ENCODE data around the gene RPS6KA2. TPM values are rescaled to one million over a fixed set of nuclear protein-coding genes. Genes with fewer than 3 reads are reported as not detected.

RPS6KA2 gene
- total RNA-seq, 1 donor from 2014 or later = 33.7 TPM

DNA sequence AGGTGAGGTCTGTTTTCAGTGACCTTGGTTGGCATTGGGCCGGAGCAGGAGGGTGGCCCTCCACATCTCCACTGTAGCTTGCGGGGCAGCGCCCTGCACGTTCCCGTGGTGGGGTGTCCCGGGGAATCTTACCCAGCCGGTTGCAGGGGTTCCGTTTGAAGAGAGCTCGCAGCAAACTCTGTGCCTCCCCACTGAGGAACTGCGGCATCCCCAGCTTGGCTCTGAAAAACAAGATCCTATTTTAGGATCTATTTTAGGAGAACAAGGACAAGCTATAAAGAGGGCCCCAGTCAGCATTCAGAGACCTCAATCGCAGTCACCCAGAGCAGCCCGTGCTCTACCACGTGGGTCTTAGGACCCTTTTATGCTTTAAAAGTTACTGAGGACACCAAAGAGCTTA is 138.3 kb downstream of the RPS6KA2 start:
- DNase-seq (ENCODE audit: low read depth, low spot score) = no peak
- peaks cover 57% of the 10 kb centered on the region for H3K4me1 Mint-ChIP-seq
- H3K4me3 Mint-ChIP-seq = no peak overlapping the region
- no peak for TF ChIP-seq CTCF (conservative IDR thresholded peaks at IDR 0.05)
- H3K9me3 Mint-ChIP-seq = no peaks in the 10 kb centered on the region
- H3K27ac Mint-ChIP-seq (ENCODE audit: unreplicated experiment) = no peak overlapping the region
- H3K27me3 Mint-ChIP-seq (ENCODE audit: low read depth) = peaks cover 3% of the 10 kb centered on the region
- H3K36me3 Mint-ChIP-seq (ENCODE audit: low read depth) = peaks cover 21% of the 10 kb centered on the region

GRCh38 chr6:166488076-166488685 is 138.9 kb downstream of the RPS6KA2 start:
- Mint-ChIP-seq H3K36me3 (ENCODE audit: low read depth) (peaks cover 21% of the 10 kb centered on the region), H3K9me3 (no peaks in the 10 kb centered on the region), H3K27me3 (ENCODE audit: low read depth) (peaks cover 3% of the 10 kb centered on the region), H3K4me3 (no peak overlapping the region), H3K27ac (ENCODE audit: unreplicated experiment) (no peak overlapping the region), H3K4me1 (peaks cover 60% of the 10 kb centered on the region)
- no peak for TF ChIP-seq CTCF (conservative IDR thresholded peaks at IDR 0.05)
- DNase-seq (ENCODE audit: low read depth, low spot score) = no peak

GRCh38 chr6:166487148-166487547 is 139.9 kb downstream of the RPS6KA2 start:
- Mint-ChIP-seq H3K4me3 (no peak overlapping the region), H3K27me3 (ENCODE audit: low read depth) (peaks cover 3% of the 10 kb centered on the region), H3K9me3 (no peaks in the 10 kb centered on the region), H3K27ac (ENCODE audit: unreplicated experiment) (no peak overlapping the region), H3K36me3 (ENCODE audit: low read depth) (peaks cover 22% of the 10 kb centered on the region), H3K4me1 (peaks cover 54% of the 10 kb centered on the region)
- no peak for DNase-seq (ENCODE audit: low read depth, low spot score)
- TF ChIP-seq CTCF (conservative IDR thresholded peaks at IDR 0.05) = no peak

DNA sequence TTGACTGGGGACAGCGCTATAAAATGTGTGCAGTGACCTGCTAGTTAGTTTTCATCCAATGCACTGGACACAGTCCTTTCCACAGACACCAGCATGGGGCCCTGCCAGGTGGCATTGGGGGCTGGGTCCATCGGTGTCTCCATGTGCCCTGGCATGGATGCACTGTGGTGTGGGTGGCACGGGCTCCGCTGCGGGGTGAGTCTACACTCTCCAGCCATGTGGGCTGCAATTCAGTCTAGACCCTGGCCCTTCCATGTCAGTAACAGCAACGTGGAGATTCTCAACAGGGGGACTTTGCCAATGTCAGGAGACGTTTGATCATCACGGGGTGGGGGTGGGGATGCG is 140.5 kb downstream of the RPS6KA2 start:
- Mint-ChIP-seq H3K9me3 (no peaks in the 10 kb centered on the region), H3K27ac (ENCODE audit: unreplicated experiment) (no peak overlapping the region), H3K4me1 (peaks cover 48% of the 10 kb centered on the region), H3K27me3 (ENCODE audit: low read depth) (peaks cover 3% of the 10 kb centered on the region), H3K4me3 (no peak overlapping the region), H3K36me3 (ENCODE audit: low read depth) (peaks cover 22% of the 10 kb centered on the region)
- DNase-seq (ENCODE audit: low read depth, low spot score) = no peak
- no peak for TF ChIP-seq CTCF (conservative IDR thresholded peaks at IDR 0.05)

DNA sequence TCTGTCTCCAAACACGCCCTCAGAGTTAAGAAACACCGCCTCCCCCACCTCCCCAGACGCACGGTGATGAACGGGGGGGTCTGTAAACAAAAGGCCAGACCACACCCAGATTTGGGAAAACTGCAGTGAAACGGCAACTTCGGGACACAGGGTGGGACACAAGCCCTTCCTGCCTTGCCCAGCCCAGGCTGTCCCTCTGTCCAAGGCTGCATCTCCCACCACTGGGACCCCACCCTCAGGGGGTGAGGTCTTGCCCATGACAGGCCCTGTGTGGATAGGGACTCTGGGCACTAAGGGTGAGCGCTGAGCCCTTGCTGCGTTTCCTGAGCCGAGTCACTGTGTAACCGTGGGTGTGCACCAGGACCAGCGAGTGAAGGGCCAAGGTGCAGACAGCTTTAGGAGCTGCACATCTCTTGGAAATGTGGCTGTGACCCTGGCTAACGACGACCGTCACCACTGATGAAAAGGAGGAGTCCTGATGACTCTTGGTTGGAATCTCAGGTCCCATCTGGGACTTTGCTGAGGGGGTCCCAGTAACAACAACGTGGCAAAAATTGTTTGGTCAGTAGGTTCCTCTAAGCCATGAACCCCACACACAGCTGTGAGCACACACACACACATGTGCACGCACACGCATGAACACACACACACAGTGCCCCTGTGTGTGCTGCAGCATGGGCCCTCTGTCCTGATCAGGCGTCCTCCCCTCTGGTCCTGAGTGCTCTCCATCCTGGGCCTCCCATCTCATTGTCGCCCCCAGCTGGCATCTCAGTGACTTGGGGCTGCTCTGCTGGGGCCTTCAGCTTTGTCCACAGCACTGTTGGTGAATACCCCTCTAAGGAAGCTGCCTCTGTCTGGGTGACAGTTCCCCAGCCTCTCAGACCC is 141.2 kb downstream of the RPS6KA2 start:
- H3K36me3 Mint-ChIP-seq (ENCODE audit: low read depth) = peaks cover 22% of the 10 kb centered on the region
- H3K4me1 Mint-ChIP-seq = peaks cover 42% of the 10 kb centered on the region
- no peak for TF ChIP-seq CTCF (conservative IDR thresholded peaks at IDR 0.05)
- peak overlapping the region; percentile 19 for H3K4me3 Mint-ChIP-seq
- no peak overlapping the region for H3K27ac Mint-ChIP-seq (ENCODE audit: unreplicated experiment)
- no peaks in the 10 kb centered on the region for H3K9me3 Mint-ChIP-seq
- no peak for DNase-seq (ENCODE audit: low read depth, low spot score)
- H3K27me3 Mint-ChIP-seq (ENCODE audit: low read depth) = no peaks in the 10 kb centered on the region

Data from neural crest cell (in vitro differentiated cells).